Measurements from ENCODE around the gene CA11.

DNA sequence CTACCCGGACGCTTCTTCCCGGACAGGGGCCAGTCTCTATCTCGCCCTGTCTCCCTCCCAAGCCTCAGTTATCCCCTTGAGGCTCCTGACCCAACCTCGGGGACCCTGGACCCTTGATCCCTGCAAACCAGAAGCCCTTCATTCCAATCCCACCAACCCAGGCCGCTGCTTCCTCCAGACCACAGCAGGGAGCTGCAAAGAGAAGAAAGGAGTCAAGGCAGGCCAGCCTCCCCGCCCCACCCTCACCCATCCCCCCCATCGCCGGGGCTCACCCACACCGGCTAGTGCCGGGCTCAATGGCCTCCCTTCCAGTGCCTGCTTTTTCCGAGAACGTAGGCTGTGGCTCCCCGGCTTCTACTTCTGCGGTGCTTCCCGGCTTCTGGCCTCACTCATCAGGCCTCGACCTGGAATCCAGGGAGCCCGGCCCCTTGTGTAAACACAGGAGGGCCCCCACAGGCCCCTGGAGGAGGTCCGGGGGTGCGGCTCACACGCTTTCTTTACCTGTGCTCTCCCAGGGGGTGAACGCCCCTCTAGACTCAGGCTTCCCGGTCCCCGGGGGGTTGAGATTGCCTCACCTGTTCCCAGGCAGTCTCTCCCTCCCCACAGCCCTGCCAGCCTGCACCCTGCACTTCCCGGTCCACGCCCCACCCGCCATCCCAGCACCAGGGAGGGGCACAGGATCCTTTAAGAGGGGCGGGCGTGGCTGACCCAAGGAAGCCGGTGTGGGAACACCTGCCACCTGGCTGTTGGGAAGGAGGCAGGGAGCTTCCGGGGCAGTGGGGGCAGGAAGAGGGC is 31.4 kb downstream of the CA11 start, which contains the start of gene FAM83E:
- TF ChIP-seq, protein P1, sequence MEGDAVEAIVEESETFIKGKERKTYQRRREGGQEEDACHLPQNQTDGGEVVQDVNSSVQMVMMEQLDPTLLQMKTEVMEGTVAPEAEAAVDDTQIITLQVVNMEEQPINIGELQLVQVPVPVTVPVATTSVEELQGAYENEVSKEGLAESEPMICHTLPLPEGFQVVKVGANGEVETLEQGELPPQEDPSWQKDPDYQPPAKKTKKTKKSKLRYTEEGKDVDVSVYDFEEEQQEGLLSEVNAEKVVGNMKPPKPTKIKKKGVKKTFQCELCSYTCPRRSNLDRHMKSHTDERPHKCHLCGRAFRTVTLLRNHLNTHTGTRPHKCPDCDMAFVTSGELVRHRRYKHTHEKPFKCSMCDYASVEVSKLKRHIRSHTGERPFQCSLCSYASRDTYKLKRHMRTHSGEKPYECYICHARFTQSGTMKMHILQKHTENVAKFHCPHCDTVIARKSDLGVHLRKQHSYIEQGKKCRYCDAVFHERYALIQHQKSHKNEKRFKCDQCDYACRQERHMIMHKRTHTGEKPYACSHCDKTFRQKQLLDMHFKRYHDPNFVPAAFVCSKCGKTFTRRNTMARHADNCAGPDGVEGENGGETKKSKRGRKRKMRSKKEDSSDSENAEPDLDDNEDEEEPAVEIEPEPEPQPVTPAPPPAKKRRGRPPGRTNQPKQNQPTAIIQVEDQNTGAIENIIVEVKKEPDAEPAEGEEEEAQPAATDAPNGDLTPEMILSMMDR (IDR thresholded peaks at IDR 0.05), result no peak
- no peak; the same call in 1 of the 2 replicates for TF ChIP-seq POLR2AphosphoS5 (IDR thresholded peaks at IDR 0.05; ENCODE audit: low read depth, low read length)
- TF ChIP-seq, protein P2, sequence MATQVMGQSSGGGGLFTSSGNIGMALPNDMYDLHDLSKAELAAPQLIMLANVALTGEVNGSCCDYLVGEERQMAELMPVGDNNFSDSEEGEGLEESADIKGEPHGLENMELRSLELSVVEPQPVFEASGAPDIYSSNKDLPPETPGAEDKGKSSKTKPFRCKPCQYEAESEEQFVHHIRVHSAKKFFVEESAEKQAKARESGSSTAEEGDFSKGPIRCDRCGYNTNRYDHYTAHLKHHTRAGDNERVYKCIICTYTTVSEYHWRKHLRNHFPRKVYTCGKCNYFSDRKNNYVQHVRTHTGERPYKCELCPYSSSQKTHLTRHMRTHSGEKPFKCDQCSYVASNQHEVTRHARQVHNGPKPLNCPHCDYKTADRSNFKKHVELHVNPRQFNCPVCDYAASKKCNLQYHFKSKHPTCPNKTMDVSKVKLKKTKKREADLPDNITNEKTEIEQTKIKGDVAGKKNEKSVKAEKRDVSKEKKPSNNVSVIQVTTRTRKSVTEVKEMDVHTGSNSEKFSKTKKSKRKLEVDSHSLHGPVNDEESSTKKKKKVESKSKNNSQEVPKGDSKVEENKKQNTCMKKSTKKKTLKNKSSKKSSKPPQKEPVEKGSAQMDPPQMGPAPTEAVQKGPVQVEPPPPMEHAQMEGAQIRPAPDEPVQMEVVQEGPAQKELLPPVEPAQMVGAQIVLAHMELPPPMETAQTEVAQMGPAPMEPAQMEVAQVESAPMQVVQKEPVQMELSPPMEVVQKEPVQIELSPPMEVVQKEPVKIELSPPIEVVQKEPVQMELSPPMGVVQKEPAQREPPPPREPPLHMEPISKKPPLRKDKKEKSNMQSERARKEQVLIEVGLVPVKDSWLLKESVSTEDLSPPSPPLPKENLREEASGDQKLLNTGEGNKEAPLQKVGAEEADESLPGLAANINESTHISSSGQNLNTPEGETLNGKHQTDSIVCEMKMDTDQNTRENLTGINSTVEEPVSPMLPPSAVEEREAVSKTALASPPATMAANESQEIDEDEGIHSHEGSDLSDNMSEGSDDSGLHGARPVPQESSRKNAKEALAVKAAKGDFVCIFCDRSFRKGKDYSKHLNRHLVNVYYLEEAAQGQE (IDR thresholded peaks at IDR 0.05; ENCODE audit: insufficient read depth in 1 of 2, low read depth in 2 of 2, low read length in 1 of 2), result no peak
